ENCODE results near the gene DPY19L1.

The DPY19L1 gene

GRCh38 chr7:35040906-35041305 lies 3.6 kb upstream of the DPY19L1 start:
- TF ChIP-seq CTCF (conservative IDR thresholded peaks at IDR 0.05) = no peak
- TF ChIP-seq ZFX (IDR thresholded peaks at IDR 0.05) = no peak
- no peak overlapping the region for H3K27ac ChIP-seq

- H3K27ac ChIP-seq = no peak overlapping the region
- TF ChIP-seq CTCF (conservative IDR thresholded peaks at IDR 0.05) = no peak
Observed at GRCh38 chr7:35039343-35039742, 2.1 kb upstream of the DPY19L1 start.

GRCh38 chr7:35038354-35038753 lies 1.1 kb upstream of the DPY19L1 start:
- H3K27ac ChIP-seq = peak overlapping the region; percentile 71
- TF ChIP-seq ZFX (IDR thresholded peaks at IDR 0.05) (no peak), CTCF (conservative IDR thresholded peaks at IDR 0.05) (0 out of 2 replicates have a peak, but pooled peaks have one; percentile 6)

GRCh38 chr7:35037526-35038341 lies 449 bp upstream of the DPY19L1 start:
- H3K27ac ChIP-seq = peak overlapping the region; percentile 71
- TF ChIP-seq ZFX (IDR thresholded peaks at IDR 0.05) = no peak
- TF ChIP-seq CTCF (conservative IDR thresholded peaks at IDR 0.05) = peak; percentile 96

GRCh38 chr7:35036361-35037171 lies 719 bp downstream of the DPY19L1 start:
- TF ChIP-seq ZFX (IDR thresholded peaks at IDR 0.05) (no peak), CTCF (conservative IDR thresholded peaks at IDR 0.05) (no peak)
- H3K27ac ChIP-seq = peak overlapping the region; percentile 71

GRCh38 chr7:35035511-35035961 lies 1.7 kb downstream of the DPY19L1 start:
- H3K27ac ChIP-seq = no peak overlapping the region
- TF ChIP-seq CTCF (conservative IDR thresholded peaks at IDR 0.05) = no peak; the same call in 1 of the 2 replicates
- no peak for TF ChIP-seq ZFX (IDR thresholded peaks at IDR 0.05)

- no peak overlapping the region for H3K27ac ChIP-seq
- TF ChIP-seq ZFX (IDR thresholded peaks at IDR 0.05) (no peak), CTCF (conservative IDR thresholded peaks at IDR 0.05) (no peak)
Observed at GRCh38 chr7:35032166-35032565, 5.1 kb downstream of the DPY19L1 start.

Measured in C4-2B (cell line).